ENCODE measurements around the gene IL10RA. TPM values are rescaled to one million over a fixed set of nuclear protein-coding genes. Genes with fewer than 3 reads are reported as not detected.
"Not testable (repeated sequence)": the region's sequence is repeated elsewhere in the genome, so short reads cannot be mapped to it uniquely, and the experiment has no call there.

The IL10RA gene
- total RNA-seq, 1 donor from 2014 or later = 0.12 TPM

DNA sequence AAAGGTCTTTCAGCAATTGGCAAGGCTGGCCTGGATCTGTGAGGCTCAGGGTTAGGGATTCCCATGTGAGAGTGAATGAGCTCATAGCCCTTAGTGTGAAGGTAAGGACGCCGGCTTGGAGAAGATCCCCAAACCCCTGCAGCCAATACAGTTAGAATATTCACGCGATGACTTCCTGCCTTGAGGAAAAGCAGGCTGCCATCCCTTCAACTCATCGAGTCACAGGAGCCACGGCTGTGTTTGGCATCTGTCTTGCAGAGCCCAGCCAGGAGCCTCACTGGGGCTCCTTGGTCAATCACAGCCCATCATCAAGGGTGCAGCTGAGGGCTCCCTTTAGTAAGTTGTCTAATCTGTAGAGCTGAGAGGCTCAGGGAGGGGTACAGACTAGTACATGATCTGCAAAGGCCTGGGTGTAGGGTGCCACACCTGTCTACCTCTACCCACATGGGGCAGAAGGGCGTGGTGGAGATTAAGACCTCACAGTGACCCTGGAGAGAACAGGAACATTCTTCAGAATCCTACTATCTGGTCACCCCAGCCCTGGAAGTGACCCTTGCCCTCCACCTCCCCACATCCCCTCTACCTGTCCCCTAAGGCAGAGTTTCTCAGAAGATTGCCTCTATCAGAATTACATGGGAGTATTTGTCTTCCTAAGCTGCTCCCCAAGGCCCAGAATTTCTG is 18.5 kb downstream of the IL10RA start:
- DNase-seq (ENCODE audit: extremely low read depth, low read depth, low spot score) = no peak

GRCh38 chr11:118005224-118006152 is 19.3 kb downstream of the IL10RA start:
- no peak for DNase-seq (ENCODE audit: extremely low read depth, low read depth, low spot score)

DNA sequence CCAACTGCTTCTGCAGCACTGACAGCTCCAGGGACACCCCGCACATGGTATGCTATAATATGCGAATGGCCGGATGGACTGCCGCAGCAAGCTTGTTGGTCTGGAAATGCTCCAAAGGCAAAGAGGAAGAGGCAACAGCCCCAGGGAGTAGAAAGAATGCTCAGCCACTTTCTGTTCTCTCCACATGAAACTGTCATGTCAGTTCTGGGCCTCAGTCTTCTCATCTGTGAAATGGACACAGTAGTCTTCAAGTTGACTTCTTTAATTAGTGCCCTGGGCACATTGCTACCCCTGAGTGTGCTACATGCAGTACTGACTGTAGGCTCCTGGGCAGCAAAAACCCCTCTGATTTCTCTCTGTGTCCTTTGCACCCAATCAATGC is 19.9 kb downstream of the IL10RA start:
- DNase-seq (ENCODE audit: extremely low read depth, low read depth, low spot score) = no peak

DNA sequence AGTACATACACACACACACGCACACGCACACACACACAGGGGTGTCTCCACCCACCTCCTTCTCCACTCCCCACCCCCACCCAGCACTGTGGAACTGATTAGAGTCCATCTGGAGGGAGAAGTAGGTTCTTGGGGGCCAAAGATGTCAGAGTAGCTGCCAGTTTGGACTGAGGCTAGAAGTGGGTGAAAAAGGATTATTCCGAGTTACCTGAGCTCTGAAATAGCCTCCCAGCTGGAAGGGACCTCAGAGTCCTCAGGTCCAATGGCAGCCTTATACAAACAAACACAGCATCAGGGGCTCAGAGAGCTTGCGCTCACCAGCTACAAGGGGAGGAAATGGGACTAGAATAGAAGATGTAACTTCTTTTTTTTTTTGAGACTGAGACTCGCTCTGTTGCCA is 20.8 kb downstream of the IL10RA start:
- DNase-seq (ENCODE audit: extremely low read depth, low read depth, low spot score) = no peak

- DNase-seq (ENCODE audit: extremely low read depth, low read depth, low spot score) = not testable (repeated sequence)
Observed at GRCh38 chr11:118007563-118008270, 21.5 kb downstream of the IL10RA start.

DNA sequence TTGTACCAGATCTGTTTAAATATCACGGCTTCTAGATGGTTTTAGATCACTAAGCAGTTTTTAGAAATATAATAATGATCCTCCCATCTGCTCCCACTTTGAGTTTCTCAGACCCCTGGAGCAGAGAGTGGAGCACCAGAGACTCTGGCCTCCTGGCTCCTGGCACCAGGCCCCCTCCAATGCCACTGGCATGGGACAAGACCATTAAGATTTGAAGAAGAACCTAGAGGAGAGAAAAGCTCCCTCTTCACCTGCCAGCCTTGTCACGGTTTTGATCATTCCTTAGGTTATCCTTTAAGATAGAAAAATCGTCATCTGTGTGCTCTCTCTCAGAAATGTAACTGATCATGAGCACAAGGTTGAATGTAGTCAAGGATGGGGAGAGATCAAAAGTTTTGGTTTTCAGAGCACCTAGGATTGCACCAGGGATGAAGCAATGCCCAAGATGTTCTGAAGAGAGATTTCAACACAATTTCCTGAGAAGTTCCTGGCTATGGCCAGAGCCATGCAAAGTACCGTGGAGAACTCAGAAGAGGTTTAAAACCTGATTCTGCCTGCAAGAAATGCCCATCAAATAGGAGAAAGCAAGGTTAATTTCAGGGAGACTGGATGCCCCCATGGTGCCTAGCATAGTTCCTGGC is 22.2 kb downstream of the IL10RA start:
- no peak for DNase-seq (ENCODE audit: extremely low read depth, low read depth, low spot score)

- no peak for DNase-seq (ENCODE audit: extremely low read depth, low read depth, low spot score)
Observed at GRCh38 chr11:118009864-118010737, 23.9 kb downstream of the IL10RA start.

- no peak for DNase-seq (ENCODE audit: extremely low read depth, low read depth, low spot score)
Observed at GRCh38 chr11:118010738-118011461, 24.7 kb downstream of the IL10RA start.

DNA sequence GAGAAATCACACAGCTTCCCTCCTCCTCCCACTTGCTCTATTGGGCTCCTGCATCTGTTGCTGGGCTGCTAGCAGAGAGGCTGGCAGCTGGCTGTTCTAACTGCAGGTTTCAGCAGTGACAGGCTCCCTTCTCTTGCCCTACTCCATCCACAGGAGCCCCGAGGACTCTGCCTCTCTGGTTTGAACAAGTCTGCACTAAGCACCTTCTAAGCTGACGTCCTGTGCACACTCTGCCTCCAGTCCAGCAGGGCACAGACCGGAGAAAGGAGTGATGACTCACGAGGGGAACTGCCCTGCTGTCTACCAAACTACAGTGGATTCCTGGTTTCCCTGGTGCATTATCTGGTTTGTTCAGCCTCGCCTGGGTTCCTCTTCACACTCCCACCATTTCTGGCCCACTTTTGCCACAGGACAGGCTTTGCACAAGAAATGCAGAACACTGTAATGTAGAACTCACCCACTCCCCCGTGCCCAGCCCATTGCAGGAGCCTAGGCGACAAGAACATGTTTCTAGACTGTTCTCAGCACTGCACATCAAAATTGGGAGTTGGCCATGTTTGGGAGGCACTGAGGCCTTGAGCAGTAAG is 26.0 kb downstream of the IL10RA start:
- no peak for DNase-seq (ENCODE audit: extremely low read depth, low read depth, low spot score)

- no peak for DNase-seq (ENCODE audit: extremely low read depth, low read depth, low spot score)
Observed at GRCh38 chr11:118014022-118014421, 27.8 kb downstream of the IL10RA start.

- DNase-seq (ENCODE audit: extremely low read depth, low read depth, low spot score) = no peak
Observed at GRCh38 chr11:118015385-118015841, 29.2 kb downstream of the IL10RA start.

GRCh38 chr11:118016104-118016503 is 29.9 kb downstream of the IL10RA start:
- no peak for DNase-seq (ENCODE audit: extremely low read depth, low read depth, low spot score)

GRCh38 chr11:118017111-118017510 is 30.9 kb downstream of the IL10RA start:
- DNase-seq (ENCODE audit: extremely low read depth, low read depth, low spot score) = no peak

- DNase-seq (ENCODE audit: extremely low read depth, low read depth, low spot score) = no peak
Observed at GRCh38 chr11:118017631-118018315, 31.6 kb downstream of the IL10RA start.

DNA sequence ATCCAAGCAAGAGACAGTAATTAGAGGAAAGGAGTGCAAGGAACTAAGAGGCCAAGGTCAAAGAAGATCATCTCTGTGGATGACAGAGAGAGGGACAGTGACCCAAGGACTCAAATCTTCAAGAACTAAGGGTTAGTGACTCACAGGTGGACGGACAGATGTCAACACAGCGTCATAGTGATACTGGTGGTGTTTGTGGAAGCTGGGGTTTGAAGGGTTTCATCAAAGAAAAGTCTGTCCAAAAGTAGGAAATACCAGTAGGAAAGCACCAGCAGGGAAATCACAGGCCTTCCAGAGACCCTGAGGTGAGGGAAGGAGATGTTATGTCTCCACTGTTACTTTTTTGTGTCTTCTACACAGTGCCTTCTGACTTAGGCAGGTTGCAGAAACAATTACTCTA is 32.2 kb downstream of the IL10RA start:
- no peak for DNase-seq (ENCODE audit: extremely low read depth, low read depth, low spot score)

DNA sequence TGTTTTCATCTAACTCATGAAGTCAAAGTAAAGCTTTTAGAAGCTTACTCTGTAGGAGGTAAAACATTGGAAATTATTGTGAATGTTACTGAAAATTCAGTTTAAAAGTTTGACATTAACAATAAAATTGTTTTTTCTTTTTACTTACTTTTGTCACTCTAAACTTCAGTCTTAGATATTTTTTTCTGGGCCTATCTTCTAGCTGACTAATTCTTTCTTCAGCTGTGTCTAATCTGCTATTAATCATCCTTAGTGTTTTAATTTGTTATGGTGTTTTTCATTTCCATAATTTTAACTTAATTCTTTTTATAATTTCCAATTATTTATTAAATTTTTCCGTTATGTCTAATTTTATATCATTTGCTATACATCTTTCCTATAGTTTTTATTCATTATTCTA is 35.0 kb downstream of the IL10RA start:
- no peak for DNase-seq (ENCODE audit: extremely low read depth, low read depth, low spot score)

GRCh38 chr11:118027694-118028093 is 41.5 kb downstream of the IL10RA start:
- DNase-seq (ENCODE audit: extremely low read depth, low read depth, low spot score) = no peak

DNA sequence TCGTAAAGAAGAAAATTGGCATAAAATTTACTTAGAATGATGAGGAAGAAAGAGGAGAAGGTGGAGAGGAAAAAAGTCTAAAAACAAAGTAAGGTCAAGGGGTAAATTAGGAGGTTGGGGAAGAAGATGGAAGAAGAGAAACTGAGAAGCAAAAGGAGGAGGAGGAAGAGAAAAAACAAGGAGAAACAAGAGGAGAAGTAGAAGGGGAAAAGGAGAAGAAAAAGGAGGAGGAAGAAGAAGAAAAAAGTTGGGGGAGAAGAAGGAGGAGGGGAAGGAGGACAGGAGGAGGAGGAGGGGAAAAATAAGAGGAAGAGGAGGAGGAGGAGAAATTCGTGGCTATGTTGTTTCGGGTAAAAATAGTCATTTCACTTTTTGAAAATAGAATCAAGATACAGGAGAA is 42.4 kb downstream of the IL10RA start:
- no peak for DNase-seq (ENCODE audit: extremely low read depth, low read depth, low spot score)
